ENCODE measurements around the gene PDGFRB. TPM values are rescaled to one million over a fixed set of nuclear protein-coding genes. Genes with fewer than 3 reads are reported as not detected.

The PDGFRB gene
- polyA plus RNA-seq, 1 experiment, result 276 TPM

GRCh38 chr5:150129813-150130492, 25.7 kb downstream of the PDGFRB start:
- DNase-seq (ENCODE audit: low read depth), result no peak
- H3K36me3 ChIP-seq (ENCODE audit: control insufficient read depth, insufficient read depth, low read length), result peaks cover 76% of the 10 kb centered on the region
- peak; percentile 94 for TF ChIP-seq CTCF (IDR thresholded peaks at IDR 0.05; ENCODE audit: insufficient read depth, low read depth, low read length)
- CTCF ChIA-PET, result interaction anchor here (0.6 to 4.3 kb wide), 23 partner anchors 9 to 244 kb away, joined by 3 to 26 read pairs (median 4); partner anchors contain the start of gene PDGFRB
- POLR2A ChIA-PET, result no interaction called here
- no peaks in the 10 kb centered on the region for H3K27me3 ChIP-seq (ENCODE audit: control insufficient read depth, insufficient read depth, low read length)
- no peak overlapping the region for H3K4me3 ChIP-seq (ENCODE audit: low read depth, low read length)

- no peak for DNase-seq (ENCODE audit: low read depth)
- H3K4me3 ChIP-seq (ENCODE audit: low read depth, low read length), result no peak overlapping the region
- ChIA-PET CTCF (interaction anchor here (0.6 to 4.3 kb wide), 8 partner anchors 9 to 155 kb away, joined by 3 to 26 read pairs (median 6); no protein-coding TSS in a partner anchor), POLR2A (no interaction called here)
- H3K27me3 ChIP-seq (ENCODE audit: control insufficient read depth, insufficient read depth, low read length), result no peaks in the 10 kb centered on the region
- H3K36me3 ChIP-seq (ENCODE audit: control insufficient read depth, insufficient read depth, low read length), result peaks cover 78% of the 10 kb centered on the region
- TF ChIP-seq CTCF (IDR thresholded peaks at IDR 0.05; ENCODE audit: insufficient read depth, low read depth, low read length), result no peak
These were observed 26.2 kb downstream of the PDGFRB start for GRCh38 chr5:150129454-150129812.

- ChIA-PET CTCF (no interaction called here), POLR2A (no interaction called here)
- peaks cover 76% of the 10 kb centered on the region for H3K36me3 ChIP-seq (ENCODE audit: control insufficient read depth, insufficient read depth, low read length)
- DNase-seq (ENCODE audit: low read depth), result no peak
- no peak overlapping the region for H3K4me3 ChIP-seq (ENCODE audit: low read depth, low read length)
- no peak for TF ChIP-seq CTCF (IDR thresholded peaks at IDR 0.05; ENCODE audit: insufficient read depth, low read depth, low read length)
- H3K27me3 ChIP-seq (ENCODE audit: control insufficient read depth, insufficient read depth, low read length), result no peaks in the 10 kb centered on the region
These were observed 28.8 kb downstream of the PDGFRB start for GRCh38 chr5:150126921-150127265.

- DNase-seq (ENCODE audit: low read depth), result no peak
- Histone ChIP-seq H3K4me3 (ENCODE audit: low read depth, low read length) (no peak overlapping the region), H3K36me3 (ENCODE audit: control insufficient read depth, insufficient read depth, low read length) (peaks cover 79% of the 10 kb centered on the region), H3K27me3 (ENCODE audit: control insufficient read depth, insufficient read depth, low read length) (no peaks in the 10 kb centered on the region)
- CTCF ChIA-PET, result interaction anchor here (1.5 to 1.6 kb wide), 2 partner anchors 87 to 92 kb away, joined by 4 to 5 read pairs; no protein-coding TSS in a partner anchor
- TF ChIP-seq CTCF (IDR thresholded peaks at IDR 0.05; ENCODE audit: insufficient read depth, low read depth, low read length), result no peak
- POLR2A ChIA-PET, result no interaction called here
These were observed 29.3 kb downstream of the PDGFRB start for GRCh38 chr5:150126199-150126920.

GRCh38 chr5:150125334-150125733, 30.3 kb downstream of the PDGFRB start:
- Histone ChIP-seq H3K36me3 (ENCODE audit: control insufficient read depth, insufficient read depth, low read length) (peaks cover 83% of the 10 kb centered on the region), H3K4me3 (ENCODE audit: low read depth, low read length) (no peak overlapping the region), H3K27me3 (ENCODE audit: control insufficient read depth, insufficient read depth, low read length) (no peaks in the 10 kb centered on the region)
- ChIA-PET CTCF (interaction anchor here (1.2 to 1.6 kb wide), 3 partner anchors 9 to 93 kb away, joined by 4 to 5 read pairs (median 4); no protein-coding TSS in a partner anchor), POLR2A (no interaction called here)
- no peak for TF ChIP-seq CTCF (IDR thresholded peaks at IDR 0.05; ENCODE audit: insufficient read depth, low read depth, low read length)
- DNase-seq (ENCODE audit: low read depth), result no peak

Measured in BJ (cell line).